ENCODE results near the gene ADRA2B. TPM values are rescaled to one million over a fixed set of nuclear protein-coding genes. Genes with fewer than 3 reads are reported as not detected.

ADRA2B gene
- total RNA-seq, 2 experiments from 2014 or later, result 0.29 to 0.34 TPM

DNA sequence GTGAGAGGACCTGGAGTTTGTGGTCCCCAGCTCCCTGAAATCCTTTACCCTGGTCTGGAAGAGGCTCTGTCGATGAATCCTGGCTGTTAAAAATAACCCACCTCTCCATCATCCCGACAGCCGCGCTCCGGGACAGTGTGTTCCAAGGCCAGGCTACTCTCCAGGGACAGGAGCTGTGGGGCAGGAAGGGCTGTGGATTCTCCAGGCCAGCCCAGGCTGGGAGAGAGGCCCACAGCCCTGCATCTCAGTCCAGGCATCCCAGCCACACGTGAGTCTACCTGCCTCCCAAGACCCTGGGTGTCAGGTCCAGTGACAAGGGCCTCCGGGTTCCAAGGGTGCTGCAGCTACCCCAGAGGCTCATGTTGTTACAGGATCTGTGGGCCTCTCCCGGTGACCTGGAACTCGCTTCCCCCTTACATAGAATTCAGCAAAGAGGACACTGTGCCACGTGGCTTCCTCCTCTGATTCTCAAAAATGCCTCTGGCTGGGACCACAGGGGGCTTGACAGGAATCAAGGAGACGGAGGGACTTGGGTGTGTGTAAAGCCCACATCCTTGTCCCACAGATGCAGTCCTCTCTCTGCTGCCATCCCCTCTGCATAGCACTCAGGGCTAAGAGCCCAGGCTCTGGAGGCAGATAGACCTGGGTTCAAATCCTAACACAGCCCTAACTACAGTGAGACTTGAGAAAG lies 17.3 kb downstream of the ADRA2B start:
- no peaks in the 10 kb centered on the region for H3K9me3 Mint-ChIP-seq
- H3K4me3 Mint-ChIP-seq, result no peak overlapping the region
- H3K27me3 Mint-ChIP-seq, result peaks cover 3% of the 10 kb centered on the region
- no peaks in the 10 kb centered on the region for H3K36me3 Mint-ChIP-seq (ENCODE audit: low read depth)
- no peak overlapping the region for H3K27ac Mint-ChIP-seq
- ChIA-PET POLR2A (no interaction called here), CTCF (interaction anchor here (1.1 to 1.4 kb wide), 3 partner anchors 15 to 18 kb away, joined by 3 to 6 read pairs (median 5); no protein-coding TSS in a partner anchor)
- ATAC-seq, result no peak
- no peak for DNase-seq
- TF ChIP-seq, protein P1, sequence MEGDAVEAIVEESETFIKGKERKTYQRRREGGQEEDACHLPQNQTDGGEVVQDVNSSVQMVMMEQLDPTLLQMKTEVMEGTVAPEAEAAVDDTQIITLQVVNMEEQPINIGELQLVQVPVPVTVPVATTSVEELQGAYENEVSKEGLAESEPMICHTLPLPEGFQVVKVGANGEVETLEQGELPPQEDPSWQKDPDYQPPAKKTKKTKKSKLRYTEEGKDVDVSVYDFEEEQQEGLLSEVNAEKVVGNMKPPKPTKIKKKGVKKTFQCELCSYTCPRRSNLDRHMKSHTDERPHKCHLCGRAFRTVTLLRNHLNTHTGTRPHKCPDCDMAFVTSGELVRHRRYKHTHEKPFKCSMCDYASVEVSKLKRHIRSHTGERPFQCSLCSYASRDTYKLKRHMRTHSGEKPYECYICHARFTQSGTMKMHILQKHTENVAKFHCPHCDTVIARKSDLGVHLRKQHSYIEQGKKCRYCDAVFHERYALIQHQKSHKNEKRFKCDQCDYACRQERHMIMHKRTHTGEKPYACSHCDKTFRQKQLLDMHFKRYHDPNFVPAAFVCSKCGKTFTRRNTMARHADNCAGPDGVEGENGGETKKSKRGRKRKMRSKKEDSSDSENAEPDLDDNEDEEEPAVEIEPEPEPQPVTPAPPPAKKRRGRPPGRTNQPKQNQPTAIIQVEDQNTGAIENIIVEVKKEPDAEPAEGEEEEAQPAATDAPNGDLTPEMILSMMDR (IDR thresholded peaks at IDR 0.05), result no peak
- intact Hi-C loops (cut with micrococcal nuclease), result no loop called here
- H3K4me1 Mint-ChIP-seq (ENCODE audit: low read depth), result no peaks in the 10 kb centered on the region

DNA sequence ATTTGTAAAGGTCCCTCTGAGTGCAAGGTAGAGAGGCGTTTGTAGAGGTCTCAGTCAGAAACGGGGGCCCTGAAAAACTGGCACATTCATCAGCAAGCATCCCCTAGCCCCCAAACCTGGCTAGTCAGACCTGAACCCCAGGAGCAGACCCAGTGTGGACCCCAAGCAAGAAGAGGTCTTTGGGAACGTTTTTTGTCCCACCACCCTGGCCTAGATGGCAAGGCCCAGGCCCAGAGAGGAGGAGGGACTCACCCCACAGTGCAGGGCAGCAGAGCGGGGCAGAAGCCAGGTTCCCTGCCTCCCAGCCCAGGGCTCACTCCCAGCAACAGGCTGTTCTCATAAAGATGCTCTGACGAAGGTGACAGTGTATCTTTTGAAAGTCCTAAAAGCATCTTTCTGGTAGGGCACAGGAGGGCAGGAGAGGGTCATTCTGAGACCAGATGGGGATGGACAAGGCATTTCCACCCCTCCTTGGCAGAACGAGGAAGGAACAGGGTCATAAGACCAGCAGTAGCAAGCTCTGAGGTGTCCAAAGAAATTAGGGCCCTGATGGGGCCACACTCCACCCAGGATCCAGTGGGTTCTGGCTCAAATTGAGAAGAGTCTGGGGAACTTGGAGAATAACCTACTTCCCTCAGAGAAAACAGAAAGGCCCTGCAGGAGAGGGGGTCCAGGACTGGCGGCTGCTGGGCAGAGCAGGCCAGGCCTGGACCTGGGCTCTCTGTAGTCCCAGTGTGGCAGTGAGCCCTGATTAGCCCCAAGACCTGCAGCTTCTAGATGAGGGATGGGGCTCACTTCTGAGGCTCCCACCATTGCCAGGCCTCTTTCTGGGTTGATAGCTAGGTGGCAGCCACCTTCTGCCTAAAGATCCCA lies 18.2 kb downstream of the ADRA2B start:
- no peak overlapping the region for H3K4me3 Mint-ChIP-seq
- ATAC-seq (no peak), DNase-seq (no peak)
- H3K4me1 Mint-ChIP-seq (ENCODE audit: low read depth), result no peaks in the 10 kb centered on the region
- H3K27me3 Mint-ChIP-seq, result peaks cover 3% of the 10 kb centered on the region
- no peaks in the 10 kb centered on the region for H3K36me3 Mint-ChIP-seq (ENCODE audit: low read depth)
- H3K9me3 Mint-ChIP-seq, result no peaks in the 10 kb centered on the region
- no peak overlapping the region for H3K27ac Mint-ChIP-seq
- TF ChIP-seq, protein P1 (IDR thresholded peaks at IDR 0.05), result no peak
- intact Hi-C loops (cut with micrococcal nuclease), result no loop called here
- CTCF ChIA-PET, result interaction anchor here (1.1 to 1.3 kb wide), 2 partner anchors 16 to 19 kb away, joined by 3 to 5 read pairs; no protein-coding TSS in a partner anchor
- POLR2A ChIA-PET, result interaction anchor here (0.9 kb wide), 1 partner anchor 23 kb away, joined by 3 read pairs; no protein-coding TSS in a partner anchor

DNA sequence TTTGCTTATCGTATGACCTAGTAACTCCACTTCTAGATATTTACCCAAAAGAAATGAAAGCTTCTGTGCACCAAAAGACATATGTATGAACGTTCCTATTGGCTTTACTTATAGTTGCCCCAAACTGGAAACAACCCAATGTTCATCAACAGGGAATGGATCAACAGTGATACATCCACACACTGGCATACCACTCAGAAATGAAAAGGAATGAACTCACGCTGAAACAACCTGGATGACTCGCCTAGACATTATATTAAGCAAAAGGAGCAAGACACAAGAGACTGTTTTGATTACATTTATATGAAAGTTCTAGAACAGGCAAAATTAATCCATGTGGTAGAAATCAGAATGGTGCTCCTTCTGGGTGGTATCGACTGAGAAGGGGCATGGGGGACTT lies 18.9 kb downstream of the ADRA2B start:
- ATAC-seq (no peak), DNase-seq (no peak)
- no peak overlapping the region for H3K27ac Mint-ChIP-seq
- no peaks in the 10 kb centered on the region for H3K4me1 Mint-ChIP-seq (ENCODE audit: low read depth)
- intact Hi-C loops (cut with micrococcal nuclease), result no loop called here
- peaks cover 3% of the 10 kb centered on the region for H3K27me3 Mint-ChIP-seq
- TF ChIP-seq, protein P1 (IDR thresholded peaks at IDR 0.05), result no peak
- no peak overlapping the region for H3K4me3 Mint-ChIP-seq
- CTCF ChIA-PET, result no interaction called here
- POLR2A ChIA-PET, result no interaction called here
- H3K36me3 Mint-ChIP-seq (ENCODE audit: low read depth), result no peaks in the 10 kb centered on the region
- no peaks in the 10 kb centered on the region for H3K9me3 Mint-ChIP-seq

DNA sequence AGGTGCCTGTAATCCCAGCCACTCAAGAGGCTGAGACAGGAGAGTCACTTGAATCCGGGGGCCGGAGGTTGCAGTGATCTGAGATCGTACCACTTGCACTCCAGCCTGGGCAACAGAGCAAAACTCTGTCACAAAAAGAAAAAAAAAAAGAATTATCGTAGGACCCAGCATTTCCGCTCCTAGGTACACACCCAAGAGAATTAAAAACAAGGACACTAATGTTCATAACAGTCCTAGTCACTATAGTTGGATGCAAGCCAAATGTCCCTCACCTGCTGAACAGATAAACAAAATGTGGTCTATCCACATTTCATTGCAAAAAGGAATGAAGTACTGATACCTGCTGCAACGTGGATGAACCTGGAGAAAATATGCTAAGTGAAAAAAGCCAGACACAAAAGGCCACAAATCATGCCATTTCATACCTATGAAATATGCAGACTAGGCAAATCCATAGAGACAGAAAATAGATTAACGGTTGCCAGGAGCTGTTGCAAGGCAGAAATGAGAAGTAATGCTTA lies 21.2 kb downstream of the ADRA2B start:
- H3K36me3 Mint-ChIP-seq (ENCODE audit: low read depth), result no peaks in the 10 kb centered on the region
- ATAC-seq (no peak), DNase-seq (no peak)
- peaks cover 3% of the 10 kb centered on the region for H3K27me3 Mint-ChIP-seq
- intact Hi-C loops (cut with micrococcal nuclease), result no loop called here
- no peaks in the 10 kb centered on the region for H3K4me1 Mint-ChIP-seq (ENCODE audit: low read depth)
- no peak overlapping the region for H3K4me3 Mint-ChIP-seq
- ChIA-PET POLR2A (no interaction called here), CTCF (no interaction called here)
- no peaks in the 10 kb centered on the region for H3K9me3 Mint-ChIP-seq
- TF ChIP-seq, protein P1 (IDR thresholded peaks at IDR 0.05), result no peak
- no peak overlapping the region for H3K27ac Mint-ChIP-seq
